GM10248 (cell line): ENCODE results near the gene APOL1.
A peak's percentile ranks its signal among the peaks of the same experiment; 100 is the strongest.

Experiments
- CTCF ChIA-PET: fragments of 300-600 bp; sonication (Branson Sonifier 250); formaldehyde crosslinking; extraction: SDS; loops from one replicate; lab custom pipeline; 2021; ENCODE audit warnings: antibody characterized with exemption; lab: Yijun Ruan, JAX
- POLR2A ChIA-PET: fragments of 350-650 bp; sonication (Branson Sonifier 250); formaldehyde crosslinking; extraction: SDS; loops from one replicate; lab custom pipeline; 2020; ENCODE audit warnings: antibody characterized with exemption; lab: Yijun Ruan, JAX
- DNase-seq: peaks from one replicate; pipeline ENCODE4 v3.0.0; 2012; ENCODE audit errors: extremely low spot score
- CTCF ChIP-seq: IDR thresholded peaks from 2 replicates; pipeline ENCODE4 v1.5.1; 2012; ENCODE audit warnings: mild to moderate bottlenecking, low read depth; ENCODE audit errors: extremely low read depth, missing control alignments, control extremely low read depth

Gene APOL1

DNA sequence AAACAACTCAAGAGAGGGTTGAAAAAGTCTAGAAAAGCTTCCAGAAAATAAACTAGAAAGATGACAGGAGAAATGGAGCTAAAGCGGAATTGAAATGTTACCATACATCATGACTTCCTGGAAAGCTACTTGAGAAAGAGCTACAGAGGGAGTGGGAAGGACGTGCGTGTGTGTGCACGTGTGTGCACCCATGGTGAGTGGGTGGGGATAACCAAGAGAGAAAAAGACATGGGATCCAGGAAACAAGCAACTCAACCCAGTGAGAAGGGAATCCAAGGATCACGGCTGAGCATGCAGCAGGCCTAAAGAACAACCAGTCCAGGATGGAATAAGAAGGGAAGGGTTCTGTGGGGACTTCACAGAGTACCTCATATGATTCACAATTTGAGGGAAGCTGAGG lies 21.6 kb downstream of the APOL1 start:
- no peak for DNase-seq
- no peak for TF ChIP-seq CTCF
- ChIA-PET CTCF (interaction anchor here (0.6 to 9.1 kb wide), 7 partner anchors 12 to 747 kb away, joined by 3 to 84 read pairs (median 6); partner anchors contain the start of gene APOL2), POLR2A (no interaction called here)

GRCh38 chr22:36277482-36278291 lies 24.8 kb downstream of the APOL1 start:
- POLR2A ChIA-PET, result interaction anchor here (0.9 kb wide), 1 partner anchor 11 kb away, joined by 3 read pairs; no protein-coding TSS in a partner anchor
- CTCF ChIA-PET, result interaction anchor here (0.8 to 9.1 kb wide), 29 partner anchors 8 to 193 kb away, joined by 3 to 84 read pairs (median 5); partner anchors contain the start of genes APOL1 and APOL2
- TF ChIP-seq CTCF, result peak; percentile 68
- peak; percentile 80 for DNase-seq

GRCh38 chr22:36279219-36279666 lies 26.3 kb downstream of the APOL1 start:
- TF ChIP-seq CTCF, result no peak
- DNase-seq, result no peak
- CTCF ChIA-PET, result interaction anchor here (1.0 to 9.1 kb wide), 10 partner anchors 8 to 191 kb away, joined by 3 to 84 read pairs (median 8); no protein-coding TSS in a partner anchor
- POLR2A ChIA-PET, result no interaction called here

DNA sequence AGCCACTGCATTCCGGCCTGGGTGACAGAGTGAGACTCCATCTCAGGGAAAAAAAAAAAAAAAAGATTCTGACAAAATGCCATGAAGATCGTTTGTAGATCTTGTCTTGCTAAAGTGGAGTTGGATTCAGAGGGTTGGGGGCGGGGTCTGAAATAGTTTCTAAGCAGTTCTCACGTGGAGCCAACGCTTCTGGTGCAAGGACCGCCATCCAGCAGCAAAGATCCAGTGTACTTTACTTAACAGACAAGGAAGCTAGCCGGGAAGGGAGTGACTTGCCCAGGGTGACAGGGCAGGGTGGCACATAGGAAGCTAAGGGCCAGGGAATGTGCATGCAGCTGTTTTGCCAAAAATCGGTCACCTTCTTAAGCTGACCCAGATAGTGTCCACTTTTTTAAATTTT lies 27.4 kb downstream of the APOL1 start:
- TF ChIP-seq CTCF, result no peak
- ChIA-PET CTCF (interaction anchor here (0.8 to 2.6 kb wide), 5 partner anchors 9 to 86 kb away, joined by 3 to 15 read pairs (median 7); partner anchors contain the start of gene APOL2), POLR2A (no interaction called here)
- DNase-seq, result no peak

DNA sequence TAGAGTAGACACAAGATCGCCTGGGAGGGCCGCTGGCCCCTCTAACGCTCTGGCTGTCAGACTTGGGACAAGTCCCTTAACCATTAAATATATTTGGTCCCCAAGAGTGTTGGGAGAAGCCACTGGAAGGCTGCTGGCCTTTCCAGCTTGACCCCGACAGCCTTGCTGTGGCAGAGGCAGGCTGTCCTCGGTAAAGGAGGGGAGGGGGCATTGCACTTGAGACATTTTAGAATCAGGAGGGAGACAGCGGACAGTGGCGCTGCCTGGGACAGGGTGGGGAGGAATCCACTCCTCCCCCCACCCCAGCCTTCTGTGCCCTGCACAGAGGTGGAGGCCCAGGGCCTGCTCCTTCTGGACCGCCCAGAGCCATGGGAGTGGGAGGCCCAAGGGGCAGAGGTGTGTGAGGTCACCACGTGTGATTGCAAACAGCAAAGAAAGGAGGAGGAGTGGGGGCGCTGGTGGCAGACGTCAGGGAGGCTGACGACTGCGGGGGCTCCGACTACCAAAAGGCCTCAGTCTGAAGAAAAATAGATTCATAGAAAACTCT lies 28.9 kb downstream of the APOL1 start:
- CTCF ChIA-PET, result interaction anchor here (1.3 to 2.6 kb wide), 4 partner anchors 11 to 87 kb away, joined by 3 to 15 read pairs (median 6); no protein-coding TSS in a partner anchor
- POLR2A ChIA-PET, result no interaction called here
- no peak for TF ChIP-seq CTCF
- no peak for DNase-seq

DNA sequence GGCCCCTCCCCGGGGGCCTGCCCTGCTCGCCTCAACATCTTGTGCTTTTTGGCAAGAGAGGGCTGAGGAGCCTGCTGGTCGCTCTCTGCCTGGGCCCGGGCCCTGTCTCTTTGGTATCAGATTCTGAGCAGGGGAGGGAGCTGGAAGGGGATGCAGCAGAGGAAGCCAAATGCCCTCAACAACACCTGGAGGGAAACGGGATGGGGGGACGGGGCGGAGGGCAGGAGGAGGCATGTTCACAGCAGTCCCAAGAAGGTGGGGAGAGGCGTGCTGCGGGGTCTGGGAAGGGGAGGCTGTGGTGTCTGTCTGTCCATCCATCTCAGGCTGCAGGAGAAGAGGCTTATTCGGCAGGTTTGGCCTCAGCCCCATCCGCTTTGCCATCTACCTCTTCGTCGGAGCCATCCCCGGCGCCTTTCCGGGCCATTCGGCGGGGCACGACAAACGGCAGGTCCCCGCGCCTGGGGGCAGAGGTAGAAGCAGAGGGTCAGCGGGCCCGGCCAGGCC lies 29.4 kb downstream of the APOL1 start:
- no peak for DNase-seq
- POLR2A ChIA-PET, result no interaction called here
- no peak for TF ChIP-seq CTCF
- CTCF ChIA-PET, result interaction anchor here (1.4 to 2.6 kb wide), 2 partner anchors 11 to 19 kb away, joined by 5 to 15 read pairs; no protein-coding TSS in a partner anchor
